H1 (cell line): Measurements from ENCODE around the gene PRMT2. TPM values are rescaled to one million over a fixed set of nuclear protein-coding genes. Genes with fewer than 3 reads are reported as not detected.

Experiments
- CTCF ChIA-PET: fragments of 300-600 bp; sonication (Branson Sonifier 250); formaldehyde crosslinking; loops from one replicate; lab custom pipeline; 2021; ENCODE audit not compliant: partially characterized antibody; lab: Charles Lee
- POLR2A ChIA-PET: fragments of 300-600 bp; sonication (Branson Sonifier 250); formaldehyde crosslinking; loops from one replicate; lab custom pipeline; 2021; ENCODE audit warnings: inconsistent platforms; ENCODE audit not compliant: partially characterized antibody; lab: Charles Lee
- DNase-seq, 2 experiments: peaks; one replicate each; pipeline versions ENCODE4 v3.0.0 to v3.0.0-alpha.2; 2010 to 2022; ENCODE audit warnings: low spot score in 2 of 2, low read depth in 1 of 2, mixed read lengths in 1 of 2
- FAIRE-seq: peaks from 2 replicates; lab custom pipeline; 2011; peaks lifted over from hg19 to GRCh38; lab: Jason Lieb, UNC
- H2AFZ ChIP-seq: 2 replicates; pipeline ENCODE4 v1.8.1; 2012; ENCODE audit warnings: low read length, inconsistent platforms
- H2AK5ac ChIP-seq: 2 replicates; pipeline ENCODE4 v1.6.1; 2013; ENCODE audit warnings: low read depth, low read length
- H2BK120ac ChIP-seq: replicated peaks from 2 replicates; pipeline ENCODE3; 2013; ENCODE audit warnings: low read depth, low read length, inconsistent platforms
- H2BK12ac ChIP-seq: 2 replicates; pipeline ENCODE4 v1.6.1; 2013; ENCODE audit warnings: low read depth, low read length
- H2BK15ac ChIP-seq: 2 replicates; pipeline ENCODE4 v1.6.1; 2013; ENCODE audit warnings: low read length
- H2BK20ac ChIP-seq: 2 replicates; pipeline ENCODE4 v1.6.1; 2013; ENCODE audit warnings: low read length
- H2BK5ac ChIP-seq: 2 replicates; pipeline ENCODE4 v1.6.1; 2013; ENCODE audit warnings: low read depth, low read length
- H3K14ac ChIP-seq: 2 replicates; pipeline ENCODE4 v1.6.1; 2013; ENCODE audit warnings: inconsistent platforms; ENCODE audit not compliant: insufficient read length
- H3K18ac ChIP-seq: 2 replicates; pipeline ENCODE4 v1.6.1; 2013; ENCODE audit warnings: low read length; ENCODE audit errors: extremely low read depth
- H3K23ac ChIP-seq: 2 replicates; pipeline ENCODE4 v1.6.1; 2013; ENCODE audit warnings: inconsistent platforms; ENCODE audit not compliant: insufficient read length
- H3K23me2 ChIP-seq: 2 replicates; pipeline ENCODE4 v1.6.1; 2013; ENCODE audit warnings: low read depth, low read length
- H3K27ac ChIP-seq: 2 replicates; pipeline ENCODE4 v1.6.1; 2011; ENCODE audit warnings: low read depth, low read length, inconsistent platforms
- H3K27me3 ChIP-seq, 4 experiments: replicated peaks in 1 of 4; 1 replicate in 1 of 4; 2 replicates in 3 of 4; pipeline versions ENCODE4 v1.6.1 to v1.8.1; 2011 to 2013; ENCODE audit warnings: low read length in 3 of 4, mild to moderate bottlenecking in 3 of 4, inconsistent platforms in 2 of 4, mixed read lengths in 2 of 4, moderate library complexity in 1 of 4; ENCODE audit not compliant: control insufficient read depth in 3 of 4, insufficient read depth in 3 of 4; ENCODE audit errors: extremely low read depth in 1 of 4
- H3K36me3 ChIP-seq, 4 experiments: 2 replicates each; pipeline versions ENCODE4 v1.6.1 to v1.8.1; 2011 to 2013; ENCODE audit warnings: mild to moderate bottlenecking in 4 of 4, low read length in 3 of 4, moderate library complexity in 2 of 4, control low read depth in 1 of 4, inconsistent platforms in 1 of 4; ENCODE audit not compliant: insufficient read depth in 4 of 4, control insufficient read depth in 2 of 4
- H3K4ac ChIP-seq: replicated peaks from 2 replicates; pipeline ENCODE3; 2013; ENCODE audit warnings: low read length, low read depth, mixed read lengths, inconsistent platforms; ENCODE audit not compliant: insufficient read length
- H3K4me1 ChIP-seq, 4 experiments: replicated peaks in 1 of 4; 1 replicate in 1 of 4; 2 replicates in 3 of 4; pipeline versions ENCODE4 v1.6.1 to v1.8.1; 2011 to 2013; ENCODE audit warnings: low read length in 3 of 4, inconsistent platforms in 2 of 4, mixed read lengths in 1 of 4; ENCODE audit not compliant: insufficient read depth in 4 of 4, control insufficient read depth in 3 of 4
- H3K4me2 ChIP-seq, 2 experiments: 2 replicates each; pipeline versions ENCODE4 v1.6.1 to v1.8.1; 2011 to 2013; ENCODE audit warnings: low read depth in 2 of 2, low read length in 2 of 2, control low read depth in 1 of 2, inconsistent platforms in 1 of 2, mild to moderate bottlenecking in 1 of 2; ENCODE audit not compliant: insufficient read depth in 1 of 2
- H3K4me3 ChIP-seq, 4 experiments: fragments of 200-600, 300-600 bp in 1 of 4; sonication (generic), shearing (Covaris generic), sonication (Bioruptor Twin) in 1 of 4; 2 replicates each; pipeline versions ENCODE4 v1.5.1 to v1.8.1; 2011 to 2016; ENCODE audit warnings: low read length in 4 of 4, low read depth in 3 of 4, control low read depth in 2 of 4, inconsistent platforms in 2 of 4, mild to moderate bottlenecking in 2 of 4, mixed read lengths in 1 of 4, moderate library complexity in 1 of 4; ENCODE audit not compliant: insufficient read depth in 2 of 4; ENCODE audit errors: extremely low read depth in 1 of 4
- H3K56ac ChIP-seq: replicated peaks from 2 replicates; pipeline ENCODE3; 2013; ENCODE audit warnings: low read depth, mild to moderate bottlenecking, mixed read lengths, low read length, inconsistent platforms; ENCODE audit not compliant: insufficient read length
- H3K79me1 ChIP-seq: 2 replicates; pipeline ENCODE4 v1.6.1; 2013; ENCODE audit warnings: low read depth, low read length, control low read depth
- H3K79me2 ChIP-seq, 2 experiments: 2 replicates each; pipeline versions ENCODE4 v1.6.1 to v1.8.1; 2012 to 2013; ENCODE audit warnings: low read length in 2 of 2, mild to moderate bottlenecking in 2 of 2, inconsistent platforms in 1 of 2; ENCODE audit not compliant: insufficient read depth in 2 of 2, control insufficient read depth in 1 of 2
- H3K9ac ChIP-seq, 4 experiments: replicated peaks in 1 of 4; 1 replicate in 1 of 4; 2 replicates in 3 of 4; pipeline versions ENCODE4 v1.6.1 to v1.8.1; 2011 to 2013; ENCODE audit warnings: low read depth in 3 of 4, low read length in 3 of 4, control low read depth in 2 of 4, mild to moderate bottlenecking in 2 of 4, moderate library complexity in 2 of 4, inconsistent platforms in 1 of 4; ENCODE audit errors: extremely low read depth in 1 of 4
- H3K9me3 ChIP-seq, 2 experiments: 2 replicates each; pipeline versions ENCODE4 v1.6.1 to v1.8.1; 2012 to 2013; ENCODE audit warnings: mild to moderate bottlenecking in 2 of 2, moderate library complexity in 2 of 2, control low read depth in 1 of 2, inconsistent platforms in 1 of 2, low read depth in 1 of 2, low read length in 1 of 2, mixed read lengths in 1 of 2; ENCODE audit not compliant: insufficient read depth in 2 of 2
- H4K20me1 ChIP-seq, 2 experiments: replicated peaks in 1 of 2; 2 replicates each; pipeline versions ENCODE3 to v1.8.1; 2011 to 2013; ENCODE audit warnings: inconsistent platforms in 2 of 2, low read length in 2 of 2, mild to moderate bottlenecking in 1 of 2; ENCODE audit not compliant: insufficient read depth in 2 of 2, control insufficient read depth in 1 of 2
- H4K5ac ChIP-seq: 2 replicates; pipeline ENCODE4 v1.6.1; 2013; ENCODE audit warnings: low read length, low read depth, mixed read lengths, inconsistent platforms; ENCODE audit not compliant: insufficient read length
- H4K8ac ChIP-seq: 2 replicates; pipeline ENCODE4 v1.8.0; 2013; ENCODE audit warnings: mild to moderate bottlenecking, moderate library complexity, low read length, inconsistent platforms; ENCODE audit not compliant: insufficient read depth; ENCODE audit errors: extremely low read depth
- H4K91ac ChIP-seq: replicated peaks from 2 replicates; pipeline ENCODE3; 2013; ENCODE audit warnings: low read length, mixed read lengths, inconsistent platforms; ENCODE audit not compliant: insufficient read length
- CBX5 ChIP-seq: fragments of 300-800, 300-1000 bp; sonication (generic); IDR thresholded peaks from 2 replicates; pipeline ENCODE4 v1.7.1; 2016; ENCODE audit warnings: antibody characterized with exemption, low read length, low read depth
- EGR1 ChIP-seq: IDR thresholded peaks from 2 replicates; pipeline ENCODE4 v1.6.1; 2011; ENCODE audit warnings: low read depth, low read length, borderline replicate concordance
- EP300 ChIP-seq, 2 experiments: IDR thresholded peaks; 1 replicate in 1 of 2; 2 replicates in 1 of 2; pipeline ENCODE4 v1.6.1; 2011 to 2012; ENCODE audit warnings: low read depth in 2 of 2, low read length in 2 of 2, mild to moderate bottlenecking in 2 of 2, borderline replicate concordance in 1 of 2, inconsistent platforms in 1 of 2, moderate library complexity in 1 of 2
- EZH2 ChIP-seq: fragments of 200-600 bp; sonication (generic); IDR thresholded peaks from 2 replicates; pipeline ENCODE4 v1.7.1; 2012; ENCODE audit warnings: low read depth, mild to moderate bottlenecking, moderate library complexity, low read length, inconsistent platforms; ENCODE audit not compliant: severe bottlenecking
- GTF2F1 ChIP-seq: IDR thresholded peaks from 2 replicates; pipeline ENCODE4 v1.6.1; 2012; ENCODE audit warnings: low read depth, low read length, improper control_type of control experiment, borderline replicate concordance
- POLR2AphosphoS5 ChIP-seq: IDR thresholded peaks from 2 replicates; pipeline ENCODE4 v1.6.1; 2011; ENCODE audit warnings: low read depth, low read length
- SAP30 ChIP-seq: fragments of 300-600 bp; sonication (generic); IDR thresholded peaks from 2 replicates; pipeline ENCODE4 v1.7.1; 2012; ENCODE audit warnings: low read length, moderate library complexity, mild to moderate bottlenecking, inconsistent platforms; ENCODE audit not compliant: insufficient read depth, insufficient replicate concordance
- SIN3A ChIP-seq, 2 experiments: IDR thresholded peaks in 1 of 2; conservative IDR thresholded peaks in 1 of 2; 2 replicates each; pipeline ENCODE4 v1.6.1; 2011 to 2012; ENCODE audit warnings: low read length in 2 of 2, improper control_type of control experiment in 1 of 2, low read depth in 1 of 2, mild to moderate bottlenecking in 1 of 2
- SIRT6 ChIP-seq: IDR thresholded peaks from one replicate; pipeline ENCODE4 v1.7.1; 2012; ENCODE audit warnings: low read length, inconsistent platforms
- SP1 ChIP-seq: IDR thresholded peaks from 2 replicates; pipeline ENCODE4 v1.6.1; 2011; ENCODE audit warnings: low read depth, low read length
- WGBS, 2 experiments: shearing (Covaris generic) in 1 of 2; methylation state at CpG; one replicate each; pipeline versions ENCODE4 v1.1.6 to v1.1.7; 2013 to 2015; ENCODE audit warnings: low lambda C conversion rate in 2 of 2, mixed read lengths in 2 of 2, inconsistent platforms in 1 of 2, low coverage in 1 of 2, missing lambda C conversion rate in 1 of 2; ENCODE audit not compliant: insufficient replicate concordance in 2 of 2, insufficient coverage in 1 of 2, insufficient read length in 1 of 2; ENCODE audit errors: extremely low coverage in 1 of 2, missing lambda C conversion rate in 1 of 2; 5-methylcytosine and 5-hydroxymethylcytosine counted together
- polyA plus RNA-seq, 7 experiments: library from polyadenylated mRNA; depleted of rRNA in 3 of 7; stranded (reverse) in 5 of 7; unstranded in 2 of 7; fragments of >200 nt in 5 of 7; fragments of 200-250 nt in 2 of 7; gene quantifications; 1 replicate in 5 of 7; 2 replicates in 1 of 7; 4 replicates in 1 of 7; pipeline versions ENCODE4 v1.2.1 to v1.2.3, GENCODE V29; 2011 to 2013; ENCODE audit warnings: missing spikeins in 2 of 7, mixed read lengths in 2 of 7
- total RNA-seq: library from RNA; stranded (reverse); fragmentation: NEBNext Ultra II Directional; extraction: Animal tissue kit (Norgen Biotek cat#: 25700); gene quantifications from 2 replicates; pipeline ENCODE4 v1.2.1, GENCODE V29; 2021

Gene PRMT2
- total and polyA plus RNA-seq, 2 of the 8 experiments (the other 6 are each of a cell fraction or from before 2014, with no cell fraction given), result 45.8 to 59.2 TPM

DNA sequence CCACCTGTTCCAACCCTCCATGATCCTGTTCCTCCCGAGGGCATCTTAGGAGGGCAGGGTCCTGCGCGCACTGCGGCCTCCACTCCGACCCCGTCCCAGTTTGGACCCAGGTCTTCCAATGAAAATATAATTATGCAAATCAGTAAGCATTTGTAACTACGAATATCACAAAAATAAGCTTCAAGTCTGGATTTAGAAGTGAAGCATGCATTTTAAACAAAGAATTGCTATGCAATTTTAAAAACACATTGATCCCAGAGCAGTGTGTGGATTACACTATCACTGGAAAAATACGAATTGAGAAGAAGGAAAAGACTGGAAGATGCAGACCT lies 673 bp downstream of the PRMT2 start:
- H2BK5ac ChIP-seq, result peak overlapping the region; percentile 94
- DNase-seq (no peak), FAIRE-seq (no peak)
- no peak overlapping the region for H3K14ac ChIP-seq
- peak overlapping the region in 3 of 4 experiments; percentile 7 to 79 (median 76); a peak in 3 of 7 replicates for H3K9ac ChIP-seq
- ChIA-PET CTCF (interaction anchor here (1.1 to 3.4 kb wide), 4 partner anchors 11 to 84 kb away, joined by 3 to 11 read pairs (median 7); no protein-coding TSS in a partner anchor), POLR2A (interaction anchor here (0.6 to 2.4 kb wide), 9 partner anchors 9 to 790 kb away, joined by 3 to 18 read pairs (median 4); no protein-coding TSS in a partner anchor)
- H2AK5ac ChIP-seq, result no peak overlapping the region
- H3K18ac ChIP-seq, result no peak overlapping the region
- WGBS, 2 experiments, result 33% methylated on average over 8 of the region's 8 CpGs; no CpG with 5 or more reads in 1 of the 2 experiments
- peaks cover 5 to 13% of the 10 kb centered on the region in 2 experiments; a peak in 2 of 4 replicates for H3K79me2 ChIP-seq
- peaks cover 0 to 8% (median 4%) of the 10 kb centered on the region in 4 experiments; a peak in 4 of 7 replicates for H3K4me1 ChIP-seq
- 0 out of 2 replicates have a peak overlapping the region, but pooled peaks have one; percentile 98 for H2AFZ ChIP-seq
- no peak overlapping the region for H4K91ac ChIP-seq
- TF ChIP-seq CBX5, result no peak
- no peak for TF ChIP-seq SAP30
- TF ChIP-seq SP1, result no peak
- TF ChIP-seq POLR2AphosphoS5, result no peak
- no peak for TF ChIP-seq SIRT6
- TF ChIP-seq EGR1, result no peak
- no peak for TF ChIP-seq EP300 (IDR thresholded peaks at IDR 0.05; ENCODE audit: borderline replicate concordance in 1 of 2, low read depth in 2 of 2, low read length in 2 of 2)
- no peak for TF ChIP-seq EZH2
- no peak for TF ChIP-seq SIN3A (conservative IDR thresholded peaks at IDR 0.05 in 1 of 2, IDR thresholded peaks at IDR 0.05 in 1 of 2; ENCODE audit: low read depth in 1 of 2, low read length in 2 of 2)
- TF ChIP-seq GTF2F1, result no peak
- H3K56ac ChIP-seq, result no peak overlapping the region
- H3K4me3 ChIP-seq, result peak overlapping the region; percentile 80 to 98 (median 88)
- peaks cover 0 to 13% (median 1%) of the 10 kb centered on the region in 4 experiments; a peak in 2 of 8 replicates for H3K36me3 ChIP-seq
- H3K27ac ChIP-seq, result no peak overlapping the region
- H3K9me3 ChIP-seq, result no peaks in the 10 kb centered on the region
- H3K23ac ChIP-seq, result no peak overlapping the region
- H3K4ac ChIP-seq, result no peak overlapping the region
- H3K27me3 ChIP-seq, result no peaks in the 10 kb centered on the region
- H3K23me2 ChIP-seq, result peaks cover 4% of the 10 kb centered on the region; the same call in 1 of the 2 replicates
- H3K79me1 ChIP-seq, result no peaks in the 10 kb centered on the region
- H2BK12ac ChIP-seq, result no peak overlapping the region
- H4K8ac ChIP-seq, result peak overlapping the region; percentile 86
- no peak overlapping the region for H2BK120ac ChIP-seq
- no peak overlapping the region for H2BK15ac ChIP-seq
- peaks cover 0 to 4% of the 10 kb centered on the region in 2 experiments for H4K20me1 ChIP-seq
- H3K4me2 ChIP-seq, result peak overlapping the region; percentile 66 to 94
- no peak overlapping the region for H2BK20ac ChIP-seq
- H4K5ac ChIP-seq, result no peak overlapping the region
